H1 (cell line): ENCODE measurements around the gene SLC39A11.

Source experiments
- CTCF ChIP-seq, 3 experiments: IDR thresholded peaks; 1 replicate in 2 of 3; 2 replicates in 1 of 3; pipeline versions ENCODE4 v1.5.1 to v1.6.1; 2011; ENCODE audit warnings: low read length in 3 of 3, mild to moderate bottlenecking in 3 of 3, inconsistent platforms in 2 of 3, low read depth in 1 of 3, moderate library complexity in 1 of 3; ENCODE audit not compliant: insufficient read depth in 1 of 3; ENCODE audit errors: control extremely low read depth in 1 of 3
- HDAC6 ChIP-seq: IDR thresholded peaks from one replicate; pipeline ENCODE4 v1.7.1; 2012; ENCODE audit warnings: low read depth, mild to moderate bottlenecking, inconsistent platforms, low read length, moderate library complexity

- TF ChIP-seq CTCF (IDR thresholded peaks at IDR 0.05; ENCODE audit: control extremely low read depth in 1 of 3, insufficient read depth in 1 of 3, low read depth in 1 of 3, low read length in 3 of 3) (no peak), HDAC6 (no peak)
Observed at GRCh38 chr17:73007407-73007806, 85.1 kb downstream of the SLC39A11 start.
